Endothelial cell of umbilical vein (primary cell): ENCODE measurements around the gene RGS4. TPM values are rescaled to one million over a fixed set of nuclear protein-coding genes. Genes with fewer than 3 reads are reported as not detected.
A peak's percentile ranks its signal among the peaks of the same experiment; 100 is the strongest.

Experiments
- BruUV-seq: library from RNA; stranded (reverse); fragments of 400-500 nt; replicated peaks from 2 replicates; lab custom pipeline; 2021; lab: Mats Ljungman, UMichigan
- CTCF ChIA-PET: fragments of 300-600, 350-600 bp; sonication (Branson Sonifier 250); formaldehyde crosslinking; loops from one replicate; lab custom pipeline; 2021; ENCODE audit warnings: antibody characterized with exemption, inconsistent platforms; lab: Charles Lee
- POLR2A ChIA-PET: fragments of 300-600, 350-600 bp; sonication (Branson Sonifier 250); formaldehyde crosslinking; loops from one replicate; lab custom pipeline; 2021; ENCODE audit warnings: antibody characterized with exemption, inconsistent platforms; lab: Charles Lee
- DNase-seq: peaks from one replicate; pipeline ENCODE4 v3.0.0-alpha.2; 2011; ENCODE audit warnings: low read depth, low spot score
- FAIRE-seq: peaks from 2 replicates; lab custom pipeline; 2011; peaks lifted over from hg19 to GRCh38; lab: Jason Lieb, UNC
- H2AFZ ChIP-seq: 2 replicates; pipeline ENCODE4 v1.6.0; 2012; ENCODE audit warnings: low read depth, low read length, control low read depth, inconsistent platforms
- H3K27ac ChIP-seq: 2 replicates; pipeline ENCODE4 v1.5.1; 2011; ENCODE audit warnings: low read depth, mild to moderate bottlenecking, control low read depth, low read length, moderate library complexity; ENCODE audit not compliant: insufficient read depth
- H3K27me3 ChIP-seq, 2 experiments: 2 replicates each; pipeline versions ENCODE4 v1.6.0 to v1.6.1; 2011; ENCODE audit warnings: low read length in 2 of 2, mixed read lengths in 1 of 2; ENCODE audit not compliant: control insufficient read depth in 2 of 2, insufficient read depth in 2 of 2
- H3K36me3 ChIP-seq, 2 experiments: 2 replicates in 1 of 2; 3 replicates in 1 of 2; pipeline ENCODE4 v1.5.1; 2011; ENCODE audit warnings: low read length in 2 of 2, mild to moderate bottlenecking in 1 of 2, moderate library complexity in 1 of 2; ENCODE audit not compliant: control insufficient read depth in 2 of 2, insufficient read depth in 2 of 2; ENCODE audit errors: extremely low read depth in 1 of 2
- H3K4me1 ChIP-seq: 3 replicates; pipeline ENCODE4 v1.5.1; 2011; ENCODE audit warnings: mild to moderate bottlenecking, low read length; ENCODE audit not compliant: control insufficient read depth, insufficient read depth; ENCODE audit errors: extremely low read depth
- H3K4me2 ChIP-seq: 2 replicates; pipeline ENCODE4 v1.6.1; 2011; ENCODE audit warnings: low read length, control low read depth, mixed read lengths; ENCODE audit not compliant: insufficient read depth
- H3K4me3 ChIP-seq, 3 experiments: fragments of 200-600 bp in 1 of 3; sonication (generic), shearing (Covaris generic) in 1 of 3; replicated peaks in 1 of 3; 2 replicates each; pipeline ENCODE4 v1.5.1; 2011 to 2016; ENCODE audit warnings: control low read depth in 3 of 3, low read length in 3 of 3, mild to moderate bottlenecking in 2 of 3, inconsistent platforms in 1 of 3, low read depth in 1 of 3, moderate library complexity in 1 of 3; ENCODE audit not compliant: insufficient read depth in 1 of 3
- H3K79me2 ChIP-seq: 2 replicates; pipeline ENCODE4 v1.6.0; 2012; ENCODE audit warnings: low read length, inconsistent platforms; ENCODE audit not compliant: control insufficient read depth, insufficient read depth
- H3K9ac ChIP-seq: replicated peaks from 2 replicates; pipeline ENCODE3; 2011; ENCODE audit warnings: low read length, control low read depth; ENCODE audit not compliant: insufficient read depth; ENCODE audit errors: extremely low read depth
- H3K9me1 ChIP-seq: replicated peaks from 3 replicates; pipeline ENCODE4 v1.6.0; 2011; ENCODE audit warnings: mild to moderate bottlenecking, low read length; ENCODE audit not compliant: control insufficient read depth, insufficient read depth; ENCODE audit errors: extremely low read depth
- H3K9me3 ChIP-seq: replicated peaks from 2 replicates; pipeline ENCODE4 v1.5.1; 2012; ENCODE audit warnings: low read length, inconsistent platforms; ENCODE audit not compliant: control insufficient read depth, insufficient read depth
- H4K20me1 ChIP-seq: replicated peaks from 2 replicates; pipeline ENCODE3; 2011; ENCODE audit warnings: mild to moderate bottlenecking, low read length; ENCODE audit not compliant: control insufficient read depth, insufficient read depth; ENCODE audit errors: extremely low read depth
- FOS ChIP-seq: IDR thresholded peaks from 2 replicates; pipeline ENCODE4 v1.6.1; 2011; ENCODE audit warnings: mild to moderate bottlenecking, low read length, moderate library complexity, borderline replicate concordance; ENCODE audit not compliant: insufficient read depth
- GATA2 ChIP-seq: IDR thresholded peaks from 2 replicates; pipeline ENCODE4 v1.7.0; 2011; ENCODE audit warnings: low read depth, mild to moderate bottlenecking, moderate library complexity, mixed read lengths, low read length; ENCODE audit not compliant: insufficient read length, insufficient read depth
- MYC ChIP-seq: IDR thresholded peaks from one replicate; pipeline ENCODE4 v1.6.1; 2011; ENCODE audit warnings: mild to moderate bottlenecking, low read depth, low read length
- POLR2A ChIP-seq: IDR thresholded peaks from 2 replicates; pipeline ENCODE4 v1.6.1; 2012; ENCODE audit warnings: low read depth, mild to moderate bottlenecking, control low read depth, low read length
- dilution Hi-C: fragments of 300-500 bp; cut with MboI; formaldehyde crosslinking; loops from one replicate; pipeline ENCODE4 v1.15.0; 2019; ENCODE audit warnings: low sequenced_read_pairs; ENCODE audit not compliant: extremely low pct_ligation_motif_present
- intact Hi-C: fragments of 100-400 bp; cut with micrococcal nuclease; formaldehyde crosslinking; loops from one replicate; pipeline ENCODE4 v1.10.0; 2022
- polyA plus RNA-seq, 4 experiments: library from polyadenylated mRNA; depleted of rRNA in 3 of 4; stranded (reverse) in 3 of 4; unstranded in 1 of 4; fragments of >200 nt; gene quantifications; 2 replicates each; pipeline versions ENCODE4 v1.2.1 to v1.2.3, GENCODE V29; 2011 to 2012; ENCODE audit warnings: missing spikeins in 1 of 4
- total RNA-seq: library from RNA; stranded (reverse); gene quantifications from 2 replicates; pipeline ENCODE4 v1.2.3, GENCODE V29; 2021

Gene RGS4
- total and polyA plus RNA-seq, 2 donors (not counting 3 experiments of a cell fraction or from before 2014, with no cell fraction given) = 14.6 to 59.3 TPM

GRCh38 chr1:163036671-163037070, 32.5 kb upstream of the RGS4 start:
- CTCF ChIA-PET = no interaction called here
- dilution Hi-C loops (no loop called here), intact Hi-C loops (loop anchor here (2.0 kb wide), 1 partner anchor 32 kb away; the partner anchor contains the start of gene RGS4)
- H3K9me3 ChIP-seq = no peaks in the 10 kb centered on the region
- peaks cover 21% of the 10 kb centered on the region for H3K4me1 ChIP-seq
- no peaks in the 10 kb centered on the region for H3K79me2 ChIP-seq
- FAIRE-seq (no peak), DNase-seq (no peak)
- no TSS peak for BruUV-seq
- no peaks in the 10 kb centered on the region for H3K36me3 ChIP-seq
- H3K27me3 ChIP-seq = no peaks in the 10 kb centered on the region
- H3K9me1 ChIP-seq = no peaks in the 10 kb centered on the region
- TF ChIP-seq MYC = no peak
- TF ChIP-seq GATA2 = peak; percentile 24
- H3K4me3 ChIP-seq = no peak overlapping the region
- H3K4me2 ChIP-seq = no peak overlapping the region
- POLR2A ChIA-PET = no interaction called here
- H3K9ac ChIP-seq = no peak overlapping the region
- no peaks in the 10 kb centered on the region for H4K20me1 ChIP-seq
- H2AFZ ChIP-seq = no peak overlapping the region
- no peak overlapping the region for H3K27ac ChIP-seq

- TF ChIP-seq FOS = no peak
- TF ChIP-seq POLR2A = no peak
- POLR2A ChIA-PET = no interaction called here
- Histone ChIP-seq H3K9me3 (no peaks in the 10 kb centered on the region), H2AFZ (no peak overlapping the region), H3K4me2 (no peak overlapping the region), H3K4me3 (no peak overlapping the region), H3K27me3 (no peaks in the 10 kb centered on the region), H3K9ac (no peak overlapping the region), H3K4me1 (peaks cover 21% of the 10 kb centered on the region), H3K36me3 (no peaks in the 10 kb centered on the region), H3K79me2 (no peaks in the 10 kb centered on the region), H3K9me1 (no peaks in the 10 kb centered on the region), H3K27ac (no peak overlapping the region), H4K20me1 (no peaks in the 10 kb centered on the region)
- dilution Hi-C loops (no loop called here), intact Hi-C loops (no loop called here)
- CTCF ChIA-PET = no interaction called here
- DNase-seq = no peak
- FAIRE-seq = no peak
- BruUV-seq = no TSS peak
These were observed 30.0 kb upstream of the RGS4 start for GRCh38 chr1:163038928-163039706.
